Glomerular endothelial cell (primary cell): Measurements from ENCODE around the gene RPL29. TPM values are rescaled to one million over a fixed set of nuclear protein-coding genes. Genes with fewer than 3 reads are reported as not detected.
"Not testable (repeated sequence)": the region's sequence is repeated elsewhere in the genome, so short reads cannot be mapped to it uniquely, and the experiment has no call there.

Experiments used
- DNase-seq: peaks from one replicate; pipeline ENCODE4 v3.0.0-alpha.2; 2011; ENCODE audit warnings: low read depth, low spot score; ENCODE audit errors: extremely low read depth
- total RNA-seq: library from RNA; depleted of rRNA; stranded (reverse); fragments of >200 nt; gene quantifications from 2 replicates; pipeline ENCODE4 v1.2.3, GENCODE V29; 2015

Gene RPL29
- total RNA-seq, 1 donor from 2014 or later = 1,365 TPM

DNA sequence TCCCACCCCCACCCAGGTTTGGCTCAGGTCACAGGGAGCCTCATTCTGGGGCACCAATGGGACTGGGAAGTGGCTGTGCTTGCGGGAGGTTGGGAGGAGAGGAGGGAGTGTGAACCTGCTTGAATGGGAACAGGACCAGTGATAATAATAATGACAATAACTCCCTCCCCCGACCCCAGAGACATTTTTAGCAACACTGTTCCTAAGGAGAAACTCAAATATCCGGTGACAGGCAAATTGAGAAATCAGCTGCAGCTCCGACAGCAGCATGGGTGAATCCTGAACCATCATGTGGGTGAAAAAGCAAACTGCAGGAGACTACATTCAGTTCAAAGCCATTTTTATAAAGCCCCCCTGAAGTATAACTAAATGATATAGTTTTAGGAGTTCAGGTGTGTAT lies 11.6 kb upstream of the RPL29 start:
- no peak for DNase-seq

DNA sequence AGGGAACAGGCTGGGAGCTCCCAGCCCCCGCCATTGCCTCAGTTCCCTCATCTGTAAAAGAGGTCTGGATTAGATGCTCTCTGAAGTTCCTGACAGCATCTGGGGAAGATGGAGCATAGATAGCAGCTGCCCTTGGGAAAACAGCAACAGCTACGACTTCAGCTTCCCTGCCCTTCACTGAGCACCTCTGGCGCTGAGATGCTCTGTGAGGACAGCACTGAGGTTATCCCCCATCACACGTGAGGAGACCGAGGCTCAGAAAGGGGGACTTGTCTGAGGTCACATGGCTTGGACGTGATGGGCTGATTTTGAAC lies 11.1 kb upstream of the RPL29 start:
- no peak for DNase-seq

DNA sequence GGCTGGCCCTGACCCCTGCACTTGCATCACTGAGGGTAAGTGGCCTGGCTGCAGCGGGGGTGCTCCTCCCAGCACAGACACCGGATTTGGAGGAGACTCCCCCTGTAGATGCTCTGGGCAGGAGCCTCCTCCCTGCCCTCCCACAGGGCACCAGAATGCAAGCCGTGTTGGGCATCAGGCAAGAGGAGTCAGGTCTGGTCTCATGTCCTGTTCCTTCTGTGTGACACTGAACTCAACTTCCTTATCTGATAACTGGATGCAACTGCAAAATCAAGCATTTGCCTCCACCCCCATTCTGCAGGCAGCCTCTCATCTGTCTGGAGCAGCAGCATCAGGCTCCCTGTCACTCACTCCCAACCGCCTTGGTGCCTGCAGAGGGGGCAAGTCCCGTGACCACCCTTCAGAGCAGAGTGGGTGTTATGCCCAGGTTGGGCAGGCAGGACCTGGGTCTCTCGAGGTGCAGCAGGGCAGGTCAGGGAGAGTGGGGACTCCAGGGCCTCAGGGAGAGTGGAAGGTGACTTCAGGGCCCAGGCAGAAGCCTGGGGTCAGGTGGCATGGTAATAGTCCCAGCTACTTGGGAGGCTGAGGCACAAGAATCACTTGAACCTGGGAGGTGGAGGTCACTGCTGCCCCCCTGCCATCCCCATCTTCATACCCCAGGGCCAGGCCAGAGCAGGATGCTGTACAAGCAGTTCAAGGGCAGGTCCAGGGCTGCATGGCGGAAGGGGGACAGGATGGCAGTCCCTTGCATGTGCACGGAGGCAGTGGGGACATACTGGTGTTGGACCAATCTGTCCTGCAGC lies 10.5 kb upstream of the RPL29 start:
- no peak for DNase-seq

DNA sequence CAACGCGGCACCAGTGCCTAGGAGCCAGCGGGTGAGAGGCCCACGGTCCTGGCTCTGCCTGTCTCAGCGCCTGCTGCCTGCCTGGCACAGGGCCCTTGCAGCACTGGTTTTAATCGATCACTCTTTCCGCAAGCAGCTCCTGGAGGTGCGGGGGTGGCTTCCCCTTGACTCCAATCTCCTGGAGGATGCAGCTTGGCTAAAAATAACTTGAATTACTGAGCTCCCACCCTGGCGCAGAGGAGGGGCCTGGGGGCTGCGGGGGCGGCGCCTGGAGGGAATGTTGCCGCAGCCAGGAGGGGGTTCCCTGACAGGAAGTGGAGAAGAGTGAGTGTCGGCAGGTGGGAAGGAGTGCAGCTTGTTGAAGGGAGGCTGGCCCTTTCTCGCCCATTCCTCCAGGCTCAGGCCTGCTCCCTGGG lies 9.9 kb upstream of the RPL29 start:
- no peak for DNase-seq

DNA sequence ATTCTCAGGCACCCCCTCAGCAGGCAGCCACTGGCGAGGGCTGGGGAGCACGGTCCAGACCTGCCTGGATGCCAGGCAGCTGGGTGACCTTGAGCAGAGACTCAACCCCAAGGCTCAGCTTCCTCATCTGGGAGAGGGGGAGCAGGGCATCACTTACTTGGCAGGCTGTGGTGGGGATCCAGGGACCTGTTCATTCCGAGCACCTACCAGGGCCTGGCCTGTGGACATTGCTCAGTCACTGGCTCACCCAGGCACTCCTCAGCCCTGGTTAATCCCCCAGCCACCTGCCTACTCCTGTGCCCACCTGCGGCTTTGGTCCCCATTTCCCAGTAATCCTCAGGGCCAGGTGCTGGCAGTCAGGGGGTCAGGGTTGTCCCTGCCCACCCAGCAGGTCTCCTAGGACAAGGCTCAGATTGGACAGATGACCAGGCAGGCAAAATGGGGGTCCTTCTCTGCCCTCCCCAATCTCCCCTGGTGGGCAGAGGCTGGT lies 9.3 kb upstream of the RPL29 start:
- DNase-seq = no peak

DNA sequence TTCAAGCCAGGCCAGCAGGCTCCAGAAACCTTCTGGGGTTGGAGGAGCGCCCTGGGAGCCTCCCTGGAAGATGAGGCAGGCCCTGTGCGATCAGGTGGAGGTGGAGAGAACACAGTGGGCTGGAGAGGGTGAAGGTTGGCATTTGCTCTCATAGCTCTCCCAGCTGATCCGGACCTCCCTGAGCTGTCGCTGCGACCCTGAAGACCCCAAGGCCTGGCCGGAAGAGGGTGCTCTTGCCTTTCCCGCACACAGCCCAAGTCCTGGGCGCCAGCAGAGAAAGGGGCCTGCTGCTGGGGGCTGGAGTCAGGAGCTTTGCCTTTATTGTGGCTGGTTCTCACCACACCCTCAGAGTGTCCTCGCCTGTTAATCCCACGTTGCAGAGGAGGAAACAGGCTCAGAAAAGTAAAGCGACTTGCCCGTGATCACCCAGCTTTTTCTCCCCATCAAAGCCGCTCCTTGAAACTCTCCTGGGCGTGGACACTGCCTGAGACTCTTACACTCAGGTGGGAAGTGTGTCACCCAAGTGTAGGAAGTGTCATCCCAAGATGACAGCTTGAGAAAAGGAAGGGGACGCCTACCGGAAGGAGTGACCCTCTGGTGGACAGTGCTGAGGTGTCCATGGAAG lies 8.6 kb upstream of the RPL29 start:
- DNase-seq = no peak

DNA sequence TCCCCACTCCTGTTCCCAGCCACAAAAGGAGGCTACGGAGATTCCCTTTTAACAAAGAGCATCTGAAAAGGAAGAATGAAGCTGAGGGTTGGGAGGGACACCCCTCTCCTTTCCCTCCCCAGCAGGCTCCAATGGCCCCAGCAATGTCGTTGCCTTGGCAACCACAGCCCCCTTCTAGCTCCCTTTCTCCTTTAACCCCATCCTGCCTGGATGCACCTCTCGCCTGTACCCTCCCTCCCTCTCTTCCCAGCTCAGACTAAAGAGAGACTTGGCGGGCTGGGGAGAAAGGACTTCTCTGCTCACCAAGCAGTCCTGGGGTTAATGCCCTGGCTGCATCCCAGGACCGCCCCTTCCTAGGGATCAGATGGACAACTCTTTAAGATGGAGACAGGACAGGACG lies 7.1 kb upstream of the RPL29 start:
- no peak for DNase-seq

DNA sequence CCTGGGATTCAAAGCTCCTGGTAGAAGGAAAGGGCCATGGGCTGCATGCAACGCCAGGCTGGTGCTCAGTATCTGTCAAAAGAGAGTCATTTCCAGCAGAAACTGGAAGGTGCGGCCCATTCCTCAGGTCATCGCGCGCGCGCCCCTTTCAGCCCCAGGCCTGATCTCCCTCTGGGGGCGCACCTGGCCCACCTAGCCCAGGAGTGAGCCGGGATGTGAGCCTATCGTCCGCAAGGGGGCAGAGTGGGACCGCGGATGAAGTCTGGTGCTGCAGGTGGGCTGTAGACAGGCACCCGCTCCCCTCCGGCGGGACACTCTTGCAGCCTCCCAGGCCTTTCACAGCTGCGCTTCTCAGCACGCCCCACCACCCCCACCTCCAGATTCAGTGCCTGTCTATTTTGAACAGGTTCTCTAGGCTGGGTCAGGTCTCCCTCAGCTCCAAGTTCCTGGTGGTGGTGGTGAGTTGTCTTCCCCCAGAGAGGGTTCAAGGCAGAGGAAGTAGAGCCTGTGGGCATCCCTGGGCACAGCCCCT lies 5.8 kb upstream of the RPL29 start:
- no peak for DNase-seq

DNA sequence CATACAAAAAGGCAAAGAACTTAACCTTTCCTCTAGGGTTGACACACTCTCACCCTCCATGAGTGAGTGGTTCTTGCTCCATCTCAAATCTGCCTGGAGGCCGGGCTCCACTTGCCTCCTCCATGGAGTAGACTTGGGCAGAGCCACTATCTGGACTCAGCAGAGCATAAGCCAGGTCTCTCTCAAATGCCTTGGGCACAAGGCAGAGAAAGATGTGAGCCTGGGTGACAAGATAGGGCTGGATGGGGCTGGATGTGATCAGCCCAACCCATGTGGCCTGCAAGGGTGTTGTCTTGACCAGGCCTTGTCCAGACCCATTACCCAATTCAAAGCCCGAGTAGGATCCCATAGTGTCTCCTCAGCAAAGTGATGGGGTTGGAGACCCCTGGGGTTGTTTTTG lies 4.2 kb upstream of the RPL29 start:
- no peak for DNase-seq

DNA sequence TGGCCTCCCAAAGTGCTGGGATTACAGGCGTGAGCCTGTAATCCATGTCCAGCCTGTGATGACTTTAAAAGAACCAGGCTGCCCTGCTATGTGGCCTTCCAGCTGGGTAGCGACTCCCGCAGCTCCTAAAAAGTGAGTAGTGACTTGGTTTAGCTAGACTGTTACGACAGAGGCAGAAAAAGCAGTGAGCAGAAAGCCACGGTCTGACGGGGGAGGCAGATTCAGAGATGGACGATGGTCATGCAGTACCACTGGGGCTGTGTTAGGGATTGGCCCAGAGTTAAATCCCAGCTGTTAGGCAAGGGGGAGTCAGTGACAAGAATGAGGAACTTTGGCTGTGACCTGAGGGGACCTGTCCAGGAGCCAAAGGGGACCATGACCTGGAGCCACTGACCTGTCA lies 3.1 kb upstream of the RPL29 start:
- DNase-seq = no peak

DNA sequence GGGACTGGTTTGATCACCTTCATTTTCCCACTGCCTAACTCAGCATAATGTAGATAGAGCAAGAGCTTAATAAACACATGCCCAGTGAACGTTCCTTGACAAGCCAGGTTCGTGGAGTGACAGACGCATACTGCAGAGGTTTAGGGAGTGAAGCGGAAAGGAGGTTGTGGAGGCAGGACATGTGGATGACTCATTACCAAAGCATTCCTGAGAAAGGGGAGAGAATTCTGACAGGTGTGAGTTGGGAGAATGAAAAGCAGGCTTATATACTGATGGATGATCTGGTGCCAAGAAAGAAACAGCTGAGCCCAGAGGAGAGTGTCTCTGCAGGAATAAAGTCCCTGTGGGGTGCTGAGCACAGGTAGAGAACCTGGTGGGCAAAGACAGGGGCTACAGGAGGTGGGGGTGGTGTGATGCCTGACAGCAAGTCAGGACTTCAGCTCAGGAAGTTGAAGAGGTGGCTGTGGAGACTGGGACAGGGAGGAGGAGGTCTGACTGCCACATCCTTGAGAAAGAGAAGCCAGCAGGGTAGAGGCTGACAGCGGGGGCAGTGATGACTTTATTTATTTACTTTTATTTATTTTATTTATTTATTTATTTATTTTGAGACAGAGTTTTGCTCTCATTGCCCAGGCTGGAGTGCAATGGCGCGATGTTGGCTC lies 2.4 kb upstream of the RPL29 start:
- no peak for DNase-seq

DNA sequence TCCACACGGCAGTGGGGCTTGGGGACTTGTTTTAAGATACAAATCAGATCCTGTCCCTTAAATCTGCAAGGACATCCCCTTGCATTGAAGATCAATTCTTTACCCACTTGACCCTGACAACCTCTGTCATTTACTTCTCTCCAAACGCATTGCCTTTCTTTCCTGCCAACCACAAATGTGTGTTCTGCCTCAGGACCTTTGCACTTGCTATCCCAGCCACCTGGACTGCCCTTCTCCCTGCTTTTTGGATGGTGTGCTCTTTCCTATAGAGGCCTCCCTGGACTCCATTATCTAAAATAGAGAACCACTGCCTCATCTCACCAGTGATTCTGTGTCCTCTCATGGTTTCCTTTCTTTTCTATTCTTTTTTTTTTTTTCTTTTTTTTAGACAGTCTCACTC lies 1.5 kb upstream of the RPL29 start:
- no peak for DNase-seq

DNA sequence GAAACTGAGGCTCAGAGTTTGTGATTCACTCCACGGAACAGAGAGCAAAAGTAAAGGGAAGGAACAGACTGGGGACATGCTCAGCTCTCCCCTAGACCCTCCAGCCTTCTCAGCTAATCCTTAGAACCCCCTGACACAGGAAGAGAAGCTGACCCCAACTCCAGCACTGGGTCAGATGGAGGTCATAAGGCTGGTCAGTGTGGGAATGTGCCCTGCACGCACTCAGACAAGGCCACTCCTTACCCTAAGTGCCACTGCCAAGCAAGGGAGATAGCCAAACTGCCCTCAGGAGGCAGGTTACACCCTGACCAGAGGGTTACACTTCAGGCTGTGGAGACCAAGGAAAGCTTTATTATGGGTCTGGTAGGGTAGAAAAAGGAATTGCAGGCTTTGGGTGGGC lies 1.2 kb downstream of the RPL29 start:
- no peak for DNase-seq

DNA sequence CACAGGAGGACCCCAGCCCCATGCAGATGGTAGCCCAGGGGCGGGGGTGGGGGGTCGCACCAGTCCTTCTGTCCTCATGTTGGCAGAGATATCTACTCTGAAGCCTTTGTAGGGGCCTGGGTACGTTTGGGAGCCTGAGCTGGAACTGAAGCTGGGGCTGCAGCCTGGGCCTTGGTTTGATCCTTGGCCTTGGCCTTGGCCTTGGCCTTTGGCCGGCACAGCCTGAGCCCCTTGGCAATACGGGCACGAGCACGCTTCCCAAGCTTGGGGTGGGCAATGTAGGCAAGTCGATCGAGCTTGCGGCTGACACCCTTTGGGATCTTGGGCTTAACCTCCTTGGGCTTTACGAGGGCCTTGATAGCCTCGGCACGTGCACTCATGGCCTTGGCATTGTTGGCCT lies 2.0 kb downstream of the RPL29 start:
- DNase-seq = not testable (repeated sequence)

DNA sequence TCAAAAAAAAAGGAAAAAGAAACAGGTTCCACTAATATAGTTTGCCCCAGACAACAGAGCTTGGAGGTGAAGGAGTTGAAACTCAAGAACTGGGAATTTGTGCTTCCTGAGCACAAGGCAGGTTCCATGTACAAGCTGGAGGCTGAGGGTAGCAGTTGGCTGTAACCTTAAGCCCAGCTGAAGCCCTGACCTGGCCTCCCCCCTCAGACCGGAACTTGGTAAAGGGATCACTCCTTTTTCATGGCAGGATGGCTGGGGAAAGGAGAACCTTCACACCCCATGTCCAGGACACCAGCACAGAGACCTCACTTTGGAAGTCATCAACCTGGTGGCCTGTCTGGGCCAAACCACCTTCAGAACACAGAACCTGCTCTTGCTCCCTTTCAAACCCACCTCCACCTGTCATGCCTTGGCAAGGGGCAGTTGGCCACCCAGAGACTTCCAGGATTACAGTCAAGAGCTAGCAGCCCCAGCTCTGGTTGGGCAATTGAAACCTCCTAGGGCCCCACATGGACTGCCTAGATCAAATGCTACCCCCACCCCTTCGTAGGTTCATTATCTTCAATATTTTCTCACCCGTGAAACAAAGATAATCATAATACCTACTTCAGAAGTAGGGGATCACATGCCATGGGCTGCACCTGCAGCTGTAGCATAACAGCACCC lies 3.5 kb downstream of the RPL29 start:
- no peak for DNase-seq

DNA sequence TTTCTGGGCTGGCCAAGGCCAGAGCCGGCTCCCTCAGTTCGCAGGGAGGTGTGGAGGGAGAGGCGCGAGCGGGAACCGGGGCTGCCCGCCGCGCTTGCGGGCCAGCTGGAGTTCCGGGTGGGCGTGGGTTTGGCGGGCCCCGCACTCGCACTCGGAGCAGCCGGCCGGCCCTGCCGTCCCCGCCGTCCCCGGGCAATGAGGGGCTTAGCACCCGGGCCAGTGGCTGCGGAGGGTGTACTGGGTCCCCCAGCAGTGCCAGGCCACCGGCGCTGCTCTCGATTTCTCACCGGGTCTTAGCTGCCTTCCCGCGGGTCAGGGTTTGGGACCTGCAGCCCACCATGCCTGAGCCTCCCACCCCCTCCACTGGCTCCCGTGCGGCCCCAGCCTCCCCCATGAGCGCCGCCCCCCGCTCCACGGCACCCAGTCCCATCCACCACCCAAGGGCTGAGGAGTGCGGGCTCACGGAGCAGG lies 5.2 kb downstream of the RPL29 start:
- not testable (repeated sequence) for DNase-seq

DNA sequence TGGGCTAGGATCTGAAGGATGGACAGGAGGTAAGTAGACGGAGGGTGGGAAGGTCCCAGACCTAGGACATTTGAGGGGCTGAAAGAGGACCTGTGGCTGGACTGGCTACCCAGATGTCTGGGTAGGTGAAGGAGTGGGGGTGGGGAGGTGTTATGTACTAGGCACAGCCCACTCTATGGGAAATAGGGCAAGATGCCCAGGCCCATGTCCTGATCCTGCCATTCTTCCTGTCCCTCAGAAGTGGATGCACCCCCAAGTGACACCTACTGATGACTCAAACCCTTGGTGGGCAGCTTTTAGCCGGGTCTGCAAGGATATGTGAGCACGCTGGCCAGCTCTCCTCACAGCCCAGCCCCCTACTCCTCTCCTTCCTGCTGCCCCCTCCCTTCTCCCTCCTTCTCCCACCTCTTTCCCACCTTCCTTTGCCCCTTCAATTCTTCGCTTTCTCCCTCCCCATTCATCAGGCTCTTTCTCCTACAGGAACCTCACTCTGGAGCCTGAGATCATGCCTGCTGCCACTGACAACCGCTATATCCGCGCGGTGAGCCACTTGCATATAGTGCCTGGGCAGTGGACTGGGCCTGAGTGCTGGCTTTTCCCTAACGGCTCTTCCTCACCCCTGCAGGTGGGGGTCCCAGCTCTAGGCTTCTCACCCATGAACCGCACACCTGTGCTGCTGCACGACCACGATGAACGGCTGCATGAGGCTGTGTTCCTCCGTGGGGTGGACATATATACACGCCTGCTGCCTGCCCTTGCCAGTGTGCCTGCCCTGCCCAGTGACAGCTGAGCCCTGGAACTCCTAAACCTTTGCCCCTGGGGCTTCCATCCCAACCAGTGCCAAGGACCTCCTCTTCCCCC lies 7.2 kb downstream of the RPL29 start:
- no peak for DNase-seq

DNA sequence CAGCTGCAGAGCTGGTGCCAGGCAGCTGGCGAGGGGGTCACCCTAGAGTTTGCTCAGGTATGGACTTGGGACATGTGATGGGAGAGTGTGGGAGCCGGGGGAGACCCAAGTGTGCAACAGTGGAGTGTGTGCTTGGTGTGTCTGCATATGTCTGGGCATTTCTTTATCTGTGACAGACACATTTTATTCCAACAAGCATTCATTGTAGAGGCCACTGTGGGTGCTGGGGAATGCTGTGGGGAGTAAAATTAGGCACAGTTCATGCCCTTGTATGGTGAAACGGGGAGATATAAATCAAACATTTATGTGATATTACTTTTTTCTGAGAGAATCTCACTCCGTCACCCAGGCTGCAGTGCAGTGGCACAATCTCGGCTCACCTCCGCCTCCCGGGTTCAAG lies 8.1 kb downstream of the RPL29 start:
- no peak for DNase-seq

DNA sequence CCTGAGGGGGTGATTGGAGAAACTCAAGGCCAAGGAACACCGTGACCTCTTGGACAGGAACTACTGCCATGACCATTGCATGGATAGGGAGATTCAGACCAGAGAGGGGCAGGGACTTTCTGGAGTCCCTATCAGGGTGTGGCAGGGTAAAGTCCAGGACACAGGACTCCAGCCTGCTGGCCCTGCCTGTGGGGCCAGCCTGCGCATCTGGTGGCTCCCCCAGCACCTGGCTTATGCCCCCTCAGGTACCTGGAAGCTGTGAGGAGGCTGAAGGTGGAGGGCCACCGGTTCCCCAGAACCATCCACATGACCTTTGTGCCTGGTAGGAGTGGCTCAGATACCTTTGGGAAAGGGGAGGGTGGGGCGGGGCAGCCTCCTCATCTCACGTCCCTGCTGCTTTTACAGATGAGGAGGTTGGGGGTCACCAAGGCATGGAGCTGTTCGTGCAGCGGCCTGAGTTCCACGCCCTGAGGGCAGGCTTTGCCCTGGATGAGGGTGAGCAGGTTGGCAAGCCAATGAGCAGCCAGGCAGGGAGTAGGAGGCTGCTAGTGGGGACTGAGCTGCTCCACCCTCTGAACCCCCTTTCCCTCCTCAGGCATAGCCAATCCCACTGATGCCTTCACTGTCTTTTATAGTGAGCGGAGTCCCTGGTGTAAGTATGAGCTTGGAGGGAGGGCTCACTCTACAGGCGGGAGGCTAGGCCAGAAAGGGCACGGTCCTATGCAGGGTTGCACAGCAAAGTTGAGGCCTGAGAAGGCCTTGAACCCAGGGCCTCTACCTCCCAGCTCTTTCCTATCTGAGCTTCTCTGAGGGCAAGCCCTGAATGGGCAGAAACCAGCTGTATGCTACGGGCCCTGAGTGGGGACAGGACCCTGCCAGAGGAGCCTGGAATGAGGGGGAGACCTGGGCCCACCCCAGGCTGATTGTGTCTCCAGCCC lies 9.4 kb downstream of the RPL29 start:
- DNase-seq = no peak
